Peyer's patch (tissue), 4 donors: Measurements from ENCODE around the gene NFASC. TPM values are rescaled to one million over a fixed set of nuclear protein-coding genes. Genes with fewer than 3 reads are reported as not detected.

ENCODE experiments used
- DNase-seq, 3 donors: peaks; one replicate each; pipeline ENCODE4 v3.0.0-alpha.2; 2017 to 2019
- H3K27ac ChIP-seq, 4 donors: fragments of 200-600 bp; sonication (generic); one replicate each; pipeline ENCODE4 v1.5.1; 2016 to 2019
- H3K27me3 ChIP-seq, 2 donors: fragments of 200-600 bp; sonication (generic); one replicate each; pipeline ENCODE4 v1.5.1; 2019
- H3K36me3 ChIP-seq, 3 donors: fragments of 200-600 bp; sonication (generic); one replicate each; pipeline ENCODE4 v1.5.1; 2016 to 2019
- H3K4me1 ChIP-seq, 4 donors: fragments of 200-600 bp; sonication (generic); one replicate each; pipeline ENCODE4 v1.5.1; 2016 to 2019
- H3K4me3 ChIP-seq, 4 donors: fragments of 200-600 bp; sonication (generic); 1 replicate in 3 of 4; 2 replicates in 1 of 4; pipeline ENCODE4 v1.5.1; 2016 to 2019; ENCODE audit warnings: mild to moderate bottlenecking in 1 of 4
- H3K9me3 ChIP-seq, 4 donors: fragments of 200-600 bp; sonication (generic); one replicate each; pipeline ENCODE4 v1.5.1; 2016 to 2019; ENCODE audit warnings: mild to moderate bottlenecking in 1 of 4
- CTCF ChIP-seq, 6 experiments: fragments of 450-650 bp in 4 of 6; fragments of 200-600 bp in 2 of 6; sonication (generic) in 1 of 6; IDR thresholded peaks; one replicate each; pipeline ENCODE4 v1.5.1; 2017 to 2019; ENCODE audit warnings: antibody characterized with exemption in 6 of 6, mild to moderate bottlenecking in 3 of 6, moderate library complexity in 1 of 6
- POLR2A ChIP-seq, 2 donors: fragments of 450-650 bp; IDR thresholded peaks; one replicate each; pipeline ENCODE4 v1.5.1; 2017; ENCODE audit warnings: antibody characterized with exemption in 2 of 2, mild to moderate bottlenecking in 2 of 2, moderate library complexity in 2 of 2
- total RNA-seq, 4 donors: library from RNA; depleted of rRNA; stranded (reverse); fragments of >200 nt; gene quantifications; one replicate each; pipeline ENCODE4 v1.1.0, GENCODE V29; 2016

Gene NFASC
- total RNA-seq, 4 donors from 2014 or later: 3.2 to 90.0 (median 13.2) TPM

GRCh38 chr1:205056956-205057568 is 186.4 kb downstream of the NFASC start:
- no peaks in the 10 kb centered on the region for H3K36me3 ChIP-seq
- H3K27me3 ChIP-seq: no peaks in the 10 kb centered on the region
- peak in 1 of 3 donors; percentile 15 for DNase-seq
- no peaks in the 10 kb centered on the region for H3K9me3 ChIP-seq
- H3K4me3 ChIP-seq: no peak overlapping the region
- H3K4me1 ChIP-seq: peaks cover 0 to 4% (median 0%) of the 10 kb centered on the region in 4 donors
- H3K27ac ChIP-seq: no peak overlapping the region
- no peak for TF ChIP-seq POLR2A (IDR thresholded peaks at IDR 0.05)

- Histone ChIP-seq H3K27me3 (no peaks in the 10 kb centered on the region), H3K36me3 (no peaks in the 10 kb centered on the region), H3K4me3 (no peak overlapping the region), H3K4me1 (peaks cover 0 to 4% (median 0%) of the 10 kb centered on the region in 4 donors), H3K27ac (no peak overlapping the region), H3K9me3 (no peaks in the 10 kb centered on the region)
- TF ChIP-seq CTCF (IDR thresholded peaks at IDR 0.05) (no peak), POLR2A (IDR thresholded peaks at IDR 0.05) (no peak)
- DNase-seq: peak in 1 of 3 donors; percentile 14
Observed at GRCh38 chr1:205057808-205058575, 187.3 kb downstream of the NFASC start.

- Histone ChIP-seq H3K4me1 (peaks cover 0 to 4% (median 0%) of the 10 kb centered on the region in 4 donors), H3K9me3 (no peaks in the 10 kb centered on the region), H3K36me3 (no peaks in the 10 kb centered on the region), H3K4me3 (no peak overlapping the region), H3K27ac (no peak overlapping the region), H3K27me3 (no peaks in the 10 kb centered on the region)
- TF ChIP-seq POLR2A (IDR thresholded peaks at IDR 0.05): no peak
- no peak for TF ChIP-seq CTCF (IDR thresholded peaks at IDR 0.05)
- DNase-seq: no peak
Observed at GRCh38 chr1:205058853-205059252, 188.2 kb downstream of the NFASC start.

GRCh38 chr1:205059660-205060059 is 189.0 kb downstream of the NFASC start:
- Histone ChIP-seq H3K27ac (no peak overlapping the region), H3K36me3 (no peaks in the 10 kb centered on the region), H3K27me3 (no peaks in the 10 kb centered on the region), H3K9me3 (no peaks in the 10 kb centered on the region), H3K4me3 (no peak overlapping the region), H3K4me1 (peaks cover 0 to 4% (median 0%) of the 10 kb centered on the region in 4 donors)
- DNase-seq: no peak
- TF ChIP-seq CTCF (IDR thresholded peaks at IDR 0.05) (no peak), POLR2A (IDR thresholded peaks at IDR 0.05) (no peak)

- Histone ChIP-seq H3K4me3 (no peak overlapping the region), H3K36me3 (no peaks in the 10 kb centered on the region), H3K4me1 (peaks cover 0 to 4% (median 0%) of the 10 kb centered on the region in 4 donors), H3K27ac (no peak overlapping the region), H3K27me3 (no peaks in the 10 kb centered on the region), H3K9me3 (no peaks in the 10 kb centered on the region)
- TF ChIP-seq POLR2A (IDR thresholded peaks at IDR 0.05) (no peak), CTCF (IDR thresholded peaks at IDR 0.05) (no peak)
- no peak for DNase-seq
Observed at GRCh38 chr1:205060746-205061145, 190.1 kb downstream of the NFASC start.

GRCh38 chr1:205061227-205061626 is 190.6 kb downstream of the NFASC start:
- Histone ChIP-seq H3K27me3 (no peaks in the 10 kb centered on the region), H3K36me3 (no peaks in the 10 kb centered on the region), H3K27ac (no peak overlapping the region), H3K4me1 (peaks cover 0 to 4% (median 0%) of the 10 kb centered on the region in 4 donors), H3K9me3 (no peaks in the 10 kb centered on the region), H3K4me3 (no peak overlapping the region)
- TF ChIP-seq POLR2A (IDR thresholded peaks at IDR 0.05) (no peak), CTCF (IDR thresholded peaks at IDR 0.05) (no peak)
- peak in 1 of 3 donors; percentile 41 for DNase-seq
